NCI-H82 treated with DMSO at 0.1 percent for 48 hours (cell line): Measurements from ENCODE around the gene CDC42SE2.
"Not testable (repeated sequence)": the region's sequence is repeated elsewhere in the genome, so short reads cannot be mapped to it uniquely, and the experiment has no call there.

Experiments
- DNase-seq: peaks from one replicate; lab custom pipeline; 2025; ENCODE audit not compliant: unreplicated experiment; lab: John Stamatoyannopoulos, UW

CDC42SE2 gene

GRCh38 chr5:131316822-131317221 lies 53.0 kb downstream of the CDC42SE2 start:
- DNase-seq: no peak

DNA sequence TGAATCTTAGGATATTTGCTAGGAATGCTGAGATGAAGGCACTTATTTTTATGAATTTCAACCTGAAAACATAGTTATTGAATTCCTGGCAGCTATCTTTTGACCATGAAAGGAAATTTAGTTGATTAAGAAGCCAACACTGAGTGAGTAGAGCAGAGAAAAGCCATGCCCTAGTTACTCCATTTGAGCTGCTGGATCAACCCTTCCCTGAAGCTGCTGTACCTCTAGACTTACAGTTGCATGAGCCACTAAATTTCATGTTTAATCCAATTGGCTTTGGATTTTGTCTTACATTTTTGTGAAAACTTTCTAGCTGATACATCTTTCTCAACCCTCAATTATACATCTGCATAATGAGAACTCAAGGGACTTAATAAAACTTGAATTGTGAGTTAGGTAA lies 54.6 kb downstream of the CDC42SE2 start:
- DNase-seq: no peak

GRCh38 chr5:131321066-131321465 lies 57.2 kb downstream of the CDC42SE2 start:
- no peak for DNase-seq

DNA sequence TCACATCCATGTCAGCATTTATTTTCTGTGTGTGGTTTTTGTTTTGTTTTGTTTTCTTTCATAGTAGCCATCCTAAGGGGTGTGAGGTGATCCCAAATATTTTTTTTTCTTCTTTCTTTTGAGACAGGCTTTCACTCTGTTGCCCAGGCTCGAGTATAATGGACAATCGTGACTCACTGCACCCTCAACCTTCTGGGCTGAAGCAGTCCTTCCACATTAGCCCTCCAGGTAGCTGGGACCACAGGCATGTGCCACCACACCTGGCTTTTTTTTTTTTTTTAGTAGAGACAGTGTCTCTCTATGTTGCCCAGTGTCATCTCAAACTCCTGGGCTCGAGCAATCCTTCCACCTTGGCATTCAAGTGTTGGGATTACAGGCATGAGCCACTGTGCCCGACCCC lies 59.1 kb downstream of the CDC42SE2 start:
- DNase-seq: no peak

DNA sequence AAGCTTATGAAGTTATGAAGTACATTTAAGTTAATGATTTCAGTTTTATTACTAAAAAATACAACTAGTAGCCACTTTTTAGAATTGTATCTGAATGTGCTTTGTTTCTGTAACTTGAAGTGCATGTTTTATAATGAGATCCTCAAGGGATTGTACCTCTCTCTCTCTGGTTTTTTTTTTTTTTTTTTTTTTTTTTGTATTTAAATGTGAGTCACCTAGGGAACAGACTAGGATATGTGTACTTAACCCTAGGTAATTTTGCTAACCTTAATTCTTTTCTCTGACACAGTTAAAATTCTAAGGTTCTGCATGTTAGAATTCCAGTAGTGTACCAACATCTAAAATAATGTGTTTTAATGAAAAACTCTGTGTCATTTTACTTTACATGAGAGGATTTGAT lies 59.5 kb downstream of the CDC42SE2 start:
- DNase-seq: no peak

- no peak for DNase-seq
These were observed 60.5 kb downstream of the CDC42SE2 start for GRCh38 chr5:131324303-131324702.

DNA sequence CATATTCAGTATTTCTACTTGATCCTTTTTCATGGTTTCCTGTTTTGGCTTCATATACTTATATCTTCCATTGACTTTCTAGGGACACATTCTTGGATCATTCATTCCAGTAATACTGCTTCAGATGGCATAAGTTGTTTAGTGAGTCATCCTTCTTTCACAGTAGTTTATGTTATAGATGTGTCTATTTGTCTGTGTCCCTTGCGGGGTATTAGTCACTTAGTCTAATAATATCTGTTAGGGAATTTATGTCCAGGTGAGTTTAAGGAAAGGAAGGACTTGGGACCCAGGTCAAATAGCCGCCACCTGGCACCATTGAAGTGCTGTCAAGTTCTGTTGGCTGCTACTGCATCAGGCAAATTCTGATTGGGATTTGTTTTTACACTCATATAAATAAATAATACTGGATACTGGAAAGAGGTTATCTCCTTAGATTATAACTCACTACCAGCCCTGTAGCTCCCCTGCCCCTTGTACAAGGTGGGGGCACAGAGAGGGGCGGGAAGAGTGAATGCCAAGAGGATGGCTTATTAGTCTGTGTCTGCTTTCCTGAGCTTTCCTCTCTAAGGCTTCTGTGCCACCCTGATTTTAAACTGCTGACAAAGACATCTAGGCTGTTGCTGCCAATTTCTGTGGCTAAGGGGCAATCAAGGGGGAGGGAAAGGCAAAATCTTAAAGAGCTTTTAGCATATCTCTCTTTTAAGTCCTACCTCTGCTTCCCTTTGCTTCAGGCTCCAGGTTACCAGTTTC lies 64.9 kb downstream of the CDC42SE2 start:
- DNase-seq: no peak

- no peak for DNase-seq
These were observed 65.4 kb downstream of the CDC42SE2 start for GRCh38 chr5:131329286-131329560.

DNA sequence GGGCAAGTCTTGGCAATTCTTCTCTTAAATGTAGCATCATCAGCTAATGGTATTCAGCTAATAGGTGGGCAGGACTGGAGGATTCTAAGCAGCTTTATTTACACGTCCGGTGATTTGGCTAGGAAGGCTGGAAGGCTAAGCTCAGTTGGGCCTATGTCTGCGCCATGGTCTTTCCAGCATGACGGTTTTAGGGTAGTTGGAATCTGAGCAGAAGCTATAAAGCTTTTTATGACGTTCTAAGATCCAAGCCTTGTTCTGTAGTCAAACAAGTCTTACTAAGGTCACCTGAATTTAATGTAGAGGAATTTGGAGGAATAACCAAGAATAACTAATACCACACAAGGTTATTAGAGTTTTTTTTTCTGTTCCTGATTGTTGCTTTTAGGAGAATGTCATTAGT lies 66.2 kb downstream of the CDC42SE2 start:
- DNase-seq: no peak

- DNase-seq: not testable (repeated sequence)
These were observed 71.9 kb downstream of the CDC42SE2 start for GRCh38 chr5:131335756-131336155.

GRCh38 chr5:131336801-131337200 lies 72.9 kb downstream of the CDC42SE2 start:
- not testable (repeated sequence) for DNase-seq

GRCh38 chr5:131337240-131338050 lies 73.6 kb downstream of the CDC42SE2 start:
- DNase-seq: not testable (repeated sequence)

DNA sequence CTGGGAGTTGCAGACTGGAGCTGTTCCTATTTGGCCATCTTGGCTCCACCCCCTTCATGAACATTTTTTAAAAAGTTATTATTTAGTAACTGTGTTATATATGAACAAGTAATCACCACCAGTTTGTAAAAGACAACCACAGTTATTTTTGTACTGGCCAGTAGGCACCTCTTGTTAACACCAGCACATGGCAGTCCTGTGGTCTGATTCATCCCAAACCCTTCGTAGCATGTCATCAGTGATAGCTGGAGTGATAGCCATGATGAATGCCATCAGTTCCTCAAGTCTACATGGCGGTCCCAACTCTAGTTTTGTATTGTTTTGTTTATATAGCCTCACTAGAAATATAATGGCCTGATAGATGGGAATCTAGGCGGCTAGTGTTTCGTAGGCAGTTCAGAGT lies 74.2 kb downstream of the CDC42SE2 start:
- no peak for DNase-seq

GRCh38 chr5:131344288-131344687 lies 80.4 kb downstream of the CDC42SE2 start:
- DNase-seq: not testable (repeated sequence)

DNA sequence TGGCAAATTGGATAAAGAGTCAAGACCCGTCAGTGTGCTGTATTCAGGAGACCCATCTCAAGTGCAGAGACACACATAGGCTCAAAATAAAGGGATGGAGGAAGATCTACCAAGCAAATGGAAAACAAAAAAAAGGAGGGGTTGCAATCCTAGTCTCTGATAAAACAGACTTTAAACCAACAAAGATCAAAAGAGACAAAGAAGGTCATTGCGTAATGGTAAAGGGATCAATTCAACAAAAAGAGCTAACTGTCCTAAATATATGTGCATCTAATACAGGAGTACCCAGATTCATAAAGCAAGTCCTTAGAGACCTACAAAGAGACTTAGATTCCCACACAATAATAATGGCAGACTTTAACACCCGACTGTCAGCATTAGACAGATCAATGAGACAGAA lies 82.4 kb downstream of the CDC42SE2 start:
- DNase-seq: not testable (repeated sequence)

- no peak for DNase-seq
These were observed 90.1 kb downstream of the CDC42SE2 start for GRCh38 chr5:131353991-131354390.

DNA sequence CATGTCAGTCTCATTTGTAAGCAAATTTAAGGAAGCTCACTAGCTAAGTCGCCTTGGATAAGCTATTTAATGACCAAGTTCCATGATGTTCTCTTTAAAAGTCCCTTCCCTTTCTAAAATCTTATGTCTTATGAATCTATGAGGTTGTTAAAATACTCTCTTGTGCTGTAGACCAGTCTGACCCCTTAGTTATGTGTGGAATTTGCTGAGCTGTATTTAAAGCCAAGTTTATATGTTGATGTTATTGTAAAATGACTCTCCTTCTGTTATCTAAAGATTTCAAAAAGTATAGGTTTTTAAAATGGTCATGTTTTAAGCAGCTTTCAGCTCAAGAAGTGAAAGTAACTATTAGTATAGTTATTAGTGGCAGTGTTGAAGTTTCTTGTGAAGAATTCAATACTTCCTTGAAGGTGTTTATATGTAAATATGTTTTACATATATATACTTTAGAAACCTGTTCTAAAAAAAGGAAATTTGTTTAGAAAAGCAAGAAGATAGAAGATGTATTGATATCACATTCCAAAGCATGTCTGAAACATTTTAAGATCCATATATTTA lies 92.2 kb downstream of the CDC42SE2 start:
- DNase-seq: no peak

DNA sequence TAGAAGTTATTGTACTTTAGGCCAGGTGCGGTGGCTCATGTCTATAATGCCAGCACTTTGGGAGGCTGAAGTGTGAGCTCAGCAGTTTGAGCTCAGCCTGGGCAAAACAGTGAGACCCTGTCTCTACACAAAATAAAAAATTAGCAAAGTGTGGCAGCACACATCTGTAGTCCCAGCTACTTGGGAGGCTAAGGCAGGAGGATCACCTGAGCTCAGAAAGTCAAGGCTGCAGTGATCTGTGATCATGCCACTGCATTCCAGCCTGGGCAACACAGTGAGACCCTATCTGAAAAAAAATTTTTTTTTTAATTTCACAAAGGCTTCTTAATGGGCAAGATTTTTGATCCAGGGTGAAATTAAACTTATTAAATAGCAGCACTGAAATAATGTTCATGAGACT lies 92.8 kb downstream of the CDC42SE2 start:
- no peak for DNase-seq

- DNase-seq: no peak
These were observed 94.1 kb downstream of the CDC42SE2 start for GRCh38 chr5:131357739-131358561.

DNA sequence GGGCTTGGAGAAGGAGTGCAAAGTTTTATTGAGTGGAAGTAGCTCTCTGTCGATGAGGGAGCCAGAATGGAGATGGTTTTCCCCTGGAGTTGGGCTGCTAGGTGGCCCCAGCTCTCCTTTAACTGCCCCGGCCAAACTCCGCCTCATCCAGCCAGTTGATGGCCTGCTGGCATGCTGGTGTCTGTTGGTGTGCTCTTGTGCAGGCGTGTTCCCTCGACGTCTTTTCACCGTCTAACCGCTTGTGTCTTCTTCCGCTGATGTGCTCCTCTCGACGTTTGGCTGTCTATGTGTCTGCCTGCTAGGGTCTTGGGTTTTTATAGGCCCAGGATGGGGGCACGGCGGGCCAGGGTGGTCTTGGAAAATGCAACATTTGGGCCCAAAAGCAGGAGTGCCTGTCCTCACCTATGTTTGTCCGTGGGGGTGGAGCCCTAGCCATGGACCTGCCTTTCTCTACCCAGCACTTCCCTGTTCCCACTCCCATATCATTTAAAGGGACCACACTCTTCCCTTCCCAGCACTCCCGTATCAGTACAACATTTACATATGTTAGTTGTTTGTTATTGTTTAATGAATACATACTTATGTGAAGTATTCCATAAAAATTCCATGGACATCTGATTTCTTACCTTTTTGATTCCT lies 97.9 kb downstream of the CDC42SE2 start:
- DNase-seq: no peak
